Fibroblast of skin of left biceps (primary cell): ENCODE results near the gene PNMA1.
A peak's percentile ranks its signal among the peaks of the same experiment; 100 is the strongest.

Experiments
- DNase-seq, 2 experiments: peaks; one replicate each; pipeline ENCODE4 v3.0.0-alpha.2; 2013; ENCODE audit warnings: low read depth in 2 of 2

The PNMA1 gene

DNA sequence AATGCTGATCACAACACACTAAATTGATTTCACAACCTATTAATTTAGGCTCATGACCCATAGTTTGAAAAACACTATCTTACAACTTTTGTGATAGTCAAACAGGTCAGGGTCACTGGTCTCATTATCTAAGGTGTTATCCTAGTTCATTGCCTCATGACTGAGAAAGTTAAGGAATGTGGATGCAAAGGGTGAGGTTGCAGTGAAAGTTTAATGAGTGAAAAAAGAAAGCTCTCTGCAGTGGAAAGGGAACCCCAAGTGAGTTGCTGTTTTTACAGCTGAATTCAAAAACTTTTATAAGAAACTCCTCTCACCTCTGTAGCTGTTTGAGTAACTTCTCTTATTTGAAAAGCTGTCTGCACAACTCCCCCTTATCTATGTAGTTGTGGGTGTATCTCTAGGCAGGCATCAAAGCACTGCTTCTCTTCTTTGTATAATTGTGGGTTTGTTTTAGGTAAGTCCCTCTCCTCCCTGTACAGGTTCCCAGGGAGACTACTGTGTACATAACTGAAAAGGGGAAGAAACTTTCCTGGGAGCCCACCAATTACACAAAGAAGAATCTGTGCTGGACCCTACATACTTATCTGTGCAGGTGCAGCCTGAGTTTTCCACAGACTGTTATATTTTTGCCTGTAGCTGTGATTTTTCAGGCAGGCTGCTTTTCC lies 50.5 kb downstream of the PNMA1 start:
- no peak for DNase-seq

DNA sequence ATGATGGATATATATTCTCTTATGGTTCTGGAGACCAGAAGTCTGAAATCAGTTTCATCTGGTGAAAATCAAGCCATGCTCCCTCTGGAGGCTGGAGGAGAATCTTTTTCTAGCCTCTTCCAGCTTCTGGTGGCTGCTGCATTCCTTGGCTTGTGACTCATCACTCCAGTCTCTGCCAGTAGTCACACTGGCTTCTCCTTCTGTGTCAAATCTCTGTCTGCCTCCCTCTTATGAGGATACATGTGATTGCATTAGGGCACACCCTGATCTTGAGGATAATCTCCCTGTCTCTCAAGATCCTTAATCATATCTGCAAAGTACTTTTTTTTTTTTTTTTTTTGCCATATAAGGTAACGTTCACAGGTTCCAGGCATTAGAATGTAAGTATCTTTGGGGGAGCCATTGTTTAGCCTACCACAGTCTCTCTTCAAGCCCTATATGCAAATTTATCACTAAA lies 51.7 kb downstream of the PNMA1 start:
- peak; percentile 78 to 81 for DNase-seq

GRCh38 chr14:73661872-73662271 lies 52.3 kb downstream of the PNMA1 start:
- no peak for DNase-seq
